ENCODE data around the gene TAP1. TPM values are rescaled to one million over a fixed set of nuclear protein-coding genes. Genes with fewer than 3 reads are reported as not detected.
"Not testable (repeated sequence)": the region's sequence is repeated elsewhere in the genome, so short reads cannot be mapped to it uniquely, and the experiment has no call there.

Gene TAP1
- total and polyA plus RNA-seq, 4 experiments from 2014 or later = 136 to 324 (median 220) TPM

DNA sequence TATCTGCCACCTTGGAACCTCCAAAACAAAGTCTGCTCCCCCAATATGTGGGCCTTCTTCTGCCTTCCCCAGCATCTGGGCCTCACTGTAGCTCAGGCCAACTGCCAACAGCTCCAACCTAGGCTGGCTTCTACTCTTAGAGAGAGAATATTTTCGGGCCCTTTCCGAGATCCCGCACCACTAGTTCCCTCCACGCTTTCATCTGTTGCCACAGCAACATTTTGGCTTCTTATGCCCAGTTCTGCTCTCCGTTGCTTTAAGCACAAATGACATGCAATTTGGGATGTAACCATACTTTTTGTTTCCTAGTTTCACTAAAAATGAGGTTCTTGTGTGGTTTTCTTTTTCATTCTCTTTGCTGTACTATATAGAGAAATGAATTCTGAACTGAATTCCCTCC lies 34.1 kb upstream of the TAP1 start:
- intact Hi-C loops (cut with micrococcal nuclease) = loop anchor here (5.0 kb wide), 1 partner anchor 80 kb away; the partner anchor contains the start of gene BRD2
- no peaks in the 10 kb centered on the region for H3K4me1 ChIP-seq (ENCODE audit: insufficient read depth, low read length)

GRCh38 chr6:32886681-32887383 lies 33.3 kb upstream of the TAP1 start:
- no peaks in the 10 kb centered on the region for H3K36me3 ChIP-seq (ENCODE audit: insufficient read depth, low read length)
- H3K27ac Mint-ChIP-seq = no peak overlapping the region
- CTCF ChIA-PET (ENCODE audit: partially characterized antibody) = interaction anchor here (0.7 to 5.8 kb wide), 21 partner anchors 7 to 204 kb away, joined by 3 to 120 read pairs (median 7); partner anchors contain the start of genes BRD2, HLA-DMA, HLA-DMB and PSMB9
- intact Hi-C loops (cut with micrococcal nuclease) = loop anchor here (5.0 kb wide), 1 partner anchor 80 kb away; the partner anchor contains the start of gene BRD2
- H3K4me1 Mint-ChIP-seq = no peaks in the 10 kb centered on the region
- no peaks in the 10 kb centered on the region for H3K27me3 Mint-ChIP-seq
- H3K4me3 ChIP-seq (ENCODE audit: low read length in 2 of 2) = no peak overlapping the region
- H3K36me3 Mint-ChIP-seq = no peaks in the 10 kb centered on the region
- H3K9me3 Mint-ChIP-seq = no peaks in the 10 kb centered on the region
- POLR2A ChIA-PET (ENCODE audit: partially characterized antibody) = interaction anchor here (0.6 to 2.5 kb wide), 6 partner anchors 30 to 98 kb away, joined by 3 to 15 read pairs (median 5); partner anchors contain the start of gene HLA-DMA
- H3K4me1 ChIP-seq (ENCODE audit: insufficient read depth, low read length) = no peaks in the 10 kb centered on the region
- H3K4me3 Mint-ChIP-seq = no peak overlapping the region
- no peaks in the 10 kb centered on the region for H3K27me3 ChIP-seq (ENCODE audit: insufficient read depth, low read length)
- H3K27ac ChIP-seq (ENCODE audit: low read depth, low read length) = no peak overlapping the region
- H3K9me3 ChIP-seq (ENCODE audit: control insufficient read depth in 1 of 2, low read length in 2 of 2) = no peaks in the 10 kb centered on the region
- DNase-seq = no peak

More for the DNA sequence above, 34.1 kb upstream of the TAP1 start:
- Mint-ChIP-seq H3K4me3 (no peak overlapping the region), H3K27ac (peak overlapping the region in 1 of 7 donors; percentile 59), H3K9me3 (no peaks in the 10 kb centered on the region), H3K36me3 (no peaks in the 10 kb centered on the region), H3K4me1 (no peaks in the 10 kb centered on the region), H3K27me3 (no peaks in the 10 kb centered on the region)
- POLR2A ChIA-PET (ENCODE audit: partially characterized antibody) = interaction anchor here (0.6 kb wide), 1 partner anchor 84 kb away, joined by 3 read pairs; no protein-coding TSS in a partner anchor
- CTCF ChIA-PET (ENCODE audit: partially characterized antibody) = interaction anchor here (0.7 to 2.2 kb wide), 4 partner anchors 46 to 97 kb away, joined by 3 to 12 read pairs (median 8); partner anchors contain the start of gene HLA-DMA
- no peak overlapping the region for H3K4me3 ChIP-seq (ENCODE audit: low read length in 2 of 2)
- H3K36me3 ChIP-seq (ENCODE audit: insufficient read depth, low read length) = no peaks in the 10 kb centered on the region
- H3K27me3 ChIP-seq (ENCODE audit: insufficient read depth, low read length) = no peaks in the 10 kb centered on the region
- H3K9me3 ChIP-seq (ENCODE audit: control insufficient read depth in 1 of 2, low read length in 2 of 2) = no peaks in the 10 kb centered on the region
- H3K27ac ChIP-seq (ENCODE audit: low read depth, low read length) = no peak overlapping the region
- no peak for DNase-seq

GRCh38 chr6:32885698-32886286 lies 32.3 kb upstream of the TAP1 start:
- Histone ChIP-seq H3K27ac (ENCODE audit: low read depth, low read length) (no peak overlapping the region), H3K27me3 (ENCODE audit: insufficient read depth, low read length) (no peaks in the 10 kb centered on the region), H3K36me3 (ENCODE audit: insufficient read depth, low read length) (no peaks in the 10 kb centered on the region), H3K4me1 (ENCODE audit: insufficient read depth, low read length) (no peaks in the 10 kb centered on the region), H3K9me3 (ENCODE audit: control insufficient read depth in 1 of 2, low read length in 2 of 2) (no peaks in the 10 kb centered on the region), H3K4me3 (ENCODE audit: low read length in 2 of 2) (no peak overlapping the region)
- DNase-seq = peak in 4 of 5 donors; percentile 64 to 75 (median 69)
- intact Hi-C loops (cut with micrococcal nuclease) = loop anchor here (1.0 to 5.0 kb wide), 5 partner anchors 48 to 99 kb away; partner anchors contain the start of genes BRD2 and HLA-DMA
- no peak overlapping the region for H3K27ac Mint-ChIP-seq
- H3K4me3 Mint-ChIP-seq = no peak overlapping the region
- no peaks in the 10 kb centered on the region for H3K9me3 Mint-ChIP-seq
- POLR2A ChIA-PET (ENCODE audit: partially characterized antibody) = interaction anchor here (1.0 to 2.5 kb wide), 7 partner anchors 29 to 99 kb away, joined by 3 to 15 read pairs (median 3); partner anchors contain the start of genes HLA-DMA and TAP2
- H3K36me3 Mint-ChIP-seq = peaks cover 1% of the 10 kb centered on the region in 2 donors
- H3K4me1 Mint-ChIP-seq = no peaks in the 10 kb centered on the region
- CTCF ChIA-PET (ENCODE audit: partially characterized antibody) = interaction anchor here (0.7 to 5.8 kb wide), 28 partner anchors 8 to 205 kb away, joined by 3 to 120 read pairs (median 5); partner anchors contain the start of genes BRD2, HLA-DMA, HLA-DMB and PSMB9
- no peaks in the 10 kb centered on the region for H3K27me3 Mint-ChIP-seq

- intact Hi-C loops (cut with micrococcal nuclease) = no loop called here
- ChIA-PET POLR2A (ENCODE audit: partially characterized antibody) (no interaction called here), CTCF (ENCODE audit: partially characterized antibody) (interaction anchor here (2.3 to 5.8 kb wide), 5 partner anchors 15 to 103 kb away, joined by 10 to 120 read pairs (median 12); partner anchors contain the start of genes HLA-DMA and TAP2)
These were observed 30.3 kb upstream of the TAP1 start for GRCh38 chr6:32883789-32884188.

GRCh38 chr6:32882879-32883250 lies 29.4 kb upstream of the TAP1 start:
- Mint-ChIP-seq H3K36me3 (peaks cover 10 to 23% of the 10 kb centered on the region in 2 donors), H3K4me1 (no peaks in the 10 kb centered on the region), H3K4me3 (no peak overlapping the region), H3K9me3 (no peaks in the 10 kb centered on the region), H3K27ac (peak overlapping the region in 1 of 7 donors; percentile 70), H3K27me3 (no peaks in the 10 kb centered on the region)
- no peak for DNase-seq
- Histone ChIP-seq H3K9me3 (ENCODE audit: control insufficient read depth in 1 of 2, low read length in 2 of 2) (no peaks in the 10 kb centered on the region), H3K4me3 (ENCODE audit: low read length in 2 of 2) (no peak overlapping the region), H3K4me1 (ENCODE audit: insufficient read depth, low read length) (no peaks in the 10 kb centered on the region), H3K27ac (ENCODE audit: low read depth, low read length) (no peak overlapping the region), H3K36me3 (ENCODE audit: insufficient read depth, low read length) (no peaks in the 10 kb centered on the region), H3K27me3 (ENCODE audit: insufficient read depth, low read length) (no peaks in the 10 kb centered on the region)
- ChIA-PET POLR2A (ENCODE audit: partially characterized antibody) (no interaction called here), CTCF (ENCODE audit: partially characterized antibody) (interaction anchor here (0.9 to 5.8 kb wide), 6 partner anchors 12 to 102 kb away, joined by 3 to 59 read pairs (median 9); partner anchors contain the start of genes HLA-DMA and TAP2)
- intact Hi-C loops (cut with micrococcal nuclease) = no loop called here

More at GRCh38 chr6:32883789-32884188, 30.3 kb upstream of the TAP1 start:
- Mint-ChIP-seq H3K36me3 (peaks cover 9 to 17% of the 10 kb centered on the region in 2 donors), H3K27me3 (no peaks in the 10 kb centered on the region), H3K27ac (no peak overlapping the region), H3K9me3 (no peaks in the 10 kb centered on the region), H3K4me3 (no peak overlapping the region), H3K4me1 (no peaks in the 10 kb centered on the region)
- DNase-seq = no peak
- H3K4me3 ChIP-seq (ENCODE audit: low read length in 2 of 2) = no peak overlapping the region
- no peaks in the 10 kb centered on the region for H3K36me3 ChIP-seq (ENCODE audit: insufficient read depth, low read length)
- H3K4me1 ChIP-seq (ENCODE audit: insufficient read depth, low read length) = no peaks in the 10 kb centered on the region
- no peak overlapping the region for H3K27ac ChIP-seq (ENCODE audit: low read depth, low read length)
- H3K9me3 ChIP-seq (ENCODE audit: control insufficient read depth in 1 of 2, low read length in 2 of 2) = no peaks in the 10 kb centered on the region
- no peaks in the 10 kb centered on the region for H3K27me3 ChIP-seq (ENCODE audit: insufficient read depth, low read length)

GRCh38 chr6:32880962-32881361 lies 27.5 kb upstream of the TAP1 start:
- CTCF ChIA-PET (ENCODE audit: partially characterized antibody) = interaction anchor here (1.6 to 2.7 kb wide), 3 partner anchors 9 to 104 kb away, joined by 7 to 14 read pairs (median 9); no protein-coding TSS in a partner anchor
- H3K27me3 Mint-ChIP-seq; H3K27me3 ChIP-seq (ENCODE audit: insufficient read depth, low read length); H3K4me1 ChIP-seq (ENCODE audit: insufficient read depth, low read length); H3K4me3 ChIP-seq (ENCODE audit: low read length in 2 of 2); H3K9me3 Mint-ChIP-seq; H3K4me1 Mint-ChIP-seq; H3K36me3 ChIP-seq (ENCODE audit: insufficient read depth, low read length); DNase-seq; H3K27ac ChIP-seq (ENCODE audit: low read depth, low read length); intact Hi-C loops (cut with micrococcal nuclease); H3K9me3 ChIP-seq (ENCODE audit: control insufficient read depth in 1 of 2, low read length in 2 of 2); H3K27ac Mint-ChIP-seq: not testable (repeated sequence)
- Mint-ChIP-seq H3K4me3 (peak overlapping the region in 1 of 8 donors; percentile 28), H3K36me3 (peaks cover 10 to 25% of the 10 kb centered on the region in 2 donors)
- POLR2A ChIA-PET (ENCODE audit: partially characterized antibody) = interaction anchor here (1.3 to 1.5 kb wide), 2 partner anchors 43 to 72 kb away, joined by 4 read pairs; partner anchors contain the start of genes HLA-DMA and TAP2

All from CD4-positive, alpha-beta memory T cell (primary cell).